Calu3 (cell line): Measurements from ENCODE around the gene TXNRD1. TPM values are rescaled to one million over a fixed set of nuclear protein-coding genes. Genes with fewer than 3 reads are reported as not detected.

Experiments
- BruUV-seq: library from RNA; stranded (reverse); fragments of 400-500 nt; replicated peaks from 2 replicates; lab custom pipeline; 2021; lab: Mats Ljungman, UMichigan
- CTCF ChIA-PET: fragments of 300-600 bp; sonication (Branson Sonifier 250); formaldehyde crosslinking; loops from one replicate; lab custom pipeline; 2022; ENCODE audit warnings: antibody characterized with exemption; lab: Charles Lee
- DNase-seq: peaks from one replicate; pipeline ENCODE4 v3.0.0; 2022
- H3K27ac Mint-ChIP-seq: one replicate; pipeline ENCODE4 v1.8.0; 2022; ENCODE audit warnings: mixed read lengths; ENCODE audit not compliant: unreplicated experiment
- H3K27me3 Mint-ChIP-seq: one replicate; pipeline ENCODE4 v1.8.0; 2022; ENCODE audit warnings: mixed read lengths; ENCODE audit not compliant: unreplicated experiment
- H3K36me3 Mint-ChIP-seq: one replicate; pipeline ENCODE4 v1.8.0; 2022; ENCODE audit warnings: mild to moderate bottlenecking, moderate library complexity, mixed read lengths; ENCODE audit not compliant: insufficient read depth, unreplicated experiment
- H3K4me1 Mint-ChIP-seq: one replicate; pipeline ENCODE4 v1.8.0; 2022; ENCODE audit warnings: mild to moderate bottlenecking, low read depth, mixed read lengths; ENCODE audit not compliant: unreplicated experiment
- H3K4me3 Mint-ChIP-seq: one replicate; pipeline ENCODE4 v1.8.0; 2022; ENCODE audit warnings: mild to moderate bottlenecking, low read depth, moderate library complexity, mixed read lengths; ENCODE audit not compliant: unreplicated experiment
- H3K9me3 Mint-ChIP-seq: one replicate; pipeline ENCODE4 v1.8.0; 2022; ENCODE audit warnings: low read depth, mixed read lengths; ENCODE audit not compliant: unreplicated experiment
- CTCF ChIP-seq: fragments of 200-600 bp; IDR thresholded peaks from one replicate; pipeline ENCODE4 v1.8.0; 2022; ENCODE audit warnings: antibody characterized with exemption; ENCODE audit not compliant: unreplicated experiment
- intact Hi-C: fragments of 100-400 bp; cut with micrococcal nuclease; formaldehyde crosslinking; loops from one replicate; pipeline ENCODE4 v1.10.0; 2022; ENCODE audit not compliant: unreplicated experiment
- total RNA-seq: library from RNA; stranded (reverse); gene quantifications from 2 replicates; pipeline ENCODE4 v1.2.3, GENCODE V29; 2022

The TXNRD1 gene
- total RNA-seq, 1 experiment from 2014 or later: 262 TPM

GRCh38 chr12:104374071-104374470, 158.5 kb downstream of the TXNRD1 start:
- Mint-ChIP-seq H3K36me3 (peaks cover 16% of the 10 kb centered on the region), H3K27me3 (no peaks in the 10 kb centered on the region), H3K9me3 (no peaks in the 10 kb centered on the region), H3K4me3 (no peak overlapping the region), H3K4me1 (peaks cover 22% of the 10 kb centered on the region), H3K27ac (no peak overlapping the region)
- intact Hi-C loops: no loop called here
- no peak for DNase-seq
- TF ChIP-seq CTCF: no peak
- CTCF ChIA-PET: interaction anchor here (0.5 to 1.3 kb wide), 2 partner anchors 8 to 736 kb away, joined by 5 to 7 read pairs; no protein-coding TSS in a partner anchor
- no TSS peak for BruUV-seq

GRCh38 chr12:104374806-104375205, 159.2 kb downstream of the TXNRD1 start:
- H3K9me3 Mint-ChIP-seq: no peaks in the 10 kb centered on the region
- peaks cover 16% of the 10 kb centered on the region for H3K36me3 Mint-ChIP-seq
- CTCF ChIA-PET: no interaction called here
- BruUV-seq: no TSS peak
- H3K4me1 Mint-ChIP-seq: peaks cover 22% of the 10 kb centered on the region
- no peak overlapping the region for H3K4me3 Mint-ChIP-seq
- TF ChIP-seq CTCF: no peak
- no peaks in the 10 kb centered on the region for H3K27me3 Mint-ChIP-seq
- no peak for DNase-seq
- intact Hi-C loops: no loop called here
- H3K27ac Mint-ChIP-seq: no peak overlapping the region

- peaks cover 19% of the 10 kb centered on the region for H3K4me1 Mint-ChIP-seq
- no peak overlapping the region for H3K4me3 Mint-ChIP-seq
- intact Hi-C loops: no loop called here
- no peak overlapping the region for H3K27ac Mint-ChIP-seq
- peaks cover 15% of the 10 kb centered on the region for H3K36me3 Mint-ChIP-seq
- H3K9me3 Mint-ChIP-seq: no peaks in the 10 kb centered on the region
- no peak for DNase-seq
- no peaks in the 10 kb centered on the region for H3K27me3 Mint-ChIP-seq
- TF ChIP-seq CTCF: no peak
- BruUV-seq: no TSS peak
- CTCF ChIA-PET: interaction anchor here (0.5 to 0.6 kb wide), 2 partner anchors 175 to 219 kb away, joined by 3 to 4 read pairs; no protein-coding TSS in a partner anchor
These were observed 160.2 kb downstream of the TXNRD1 start for GRCh38 chr12:104375775-104376174.

GRCh38 chr12:104376650-104377513, 161.3 kb downstream of the TXNRD1 start:
- Mint-ChIP-seq H3K27me3 (no peaks in the 10 kb centered on the region), H3K27ac (peak overlapping the region; percentile 47), H3K36me3 (peaks cover 5% of the 10 kb centered on the region), H3K9me3 (no peaks in the 10 kb centered on the region), H3K4me1 (peaks cover 15% of the 10 kb centered on the region), H3K4me3 (no peak overlapping the region)
- CTCF ChIA-PET: interaction anchor here (0.6 kb wide), 1 partner anchor 218 kb away, joined by 4 read pairs; no protein-coding TSS in a partner anchor
- TF ChIP-seq CTCF: no peak
- DNase-seq: no peak
- intact Hi-C loops: no loop called here
- BruUV-seq: no TSS peak
